Suprapubic skin (tissue), 4 donors: ENCODE results near the gene FYN. TPM values are rescaled to one million over a fixed set of nuclear protein-coding genes. Genes with fewer than 3 reads are reported as not detected.

Experiments
- DNase-seq, 2 donors: peaks; one replicate each; pipeline ENCODE4 v3.0.0-alpha.2; 2019; ENCODE audit warnings: low spot score in 2 of 2
- H3K27ac ChIP-seq: fragments of 200-600 bp; sonication (generic); one replicate; pipeline ENCODE4 v1.5.1; 2019
- H3K27me3 ChIP-seq: fragments of 200-600 bp; sonication (generic); one replicate; pipeline ENCODE4 v1.5.1; 2019
- H3K36me3 ChIP-seq: fragments of 200-600 bp; sonication (generic); one replicate; pipeline ENCODE4 v1.5.1; 2019
- H3K4me1 ChIP-seq: fragments of 200-600 bp; sonication (generic); one replicate; pipeline ENCODE4 v1.5.1; 2019
- H3K4me3 ChIP-seq: fragments of 200-600 bp; sonication (generic); one replicate; pipeline ENCODE4 v1.5.1; 2019; ENCODE audit warnings: mild to moderate bottlenecking
- H3K9me3 ChIP-seq: fragments of 200-600 bp; sonication (generic); one replicate; pipeline ENCODE4 v1.5.1; 2019
- CTCF ChIP-seq, 2 donors: fragments of 200-600 bp in 1 of 2; fragments of 450-650 bp in 1 of 2; sonication (generic) in 1 of 2; IDR thresholded peaks; one replicate each; pipeline ENCODE4 v1.5.1; 2016 to 2019; ENCODE audit warnings: antibody characterized with exemption in 2 of 2, mild to moderate bottlenecking in 1 of 2, moderate library complexity in 1 of 2
- EP300 ChIP-seq: sonication (generic); formaldehyde crosslinking; IDR thresholded peaks from one replicate; pipeline ENCODE4 v1.6.1; 2017; ENCODE audit warnings: antibody characterized with exemption
- POLR2A ChIP-seq, 2 donors: fragments of 450-650 bp; IDR thresholded peaks; one replicate each; pipeline ENCODE4 v1.6.1; 2017; ENCODE audit warnings: antibody characterized with exemption in 2 of 2, mild to moderate bottlenecking in 2 of 2, moderate library complexity in 2 of 2
- POLR2AphosphoS5 ChIP-seq, 3 donors: sonication (generic); formaldehyde crosslinking; IDR thresholded peaks; one replicate each; pipeline ENCODE4 v1.6.1; 2017; ENCODE audit warnings: antibody characterized with exemption in 3 of 3
- WGBS: methylation state at CpG from one replicate; pipeline ENCODE4 v1.1.5; 2018; 5-methylcytosine and 5-hydroxymethylcytosine counted together
- total RNA-seq, 4 donors: library from RNA; depleted of rRNA; stranded (reverse); fragments of >200 nt; gene quantifications; one replicate each; pipeline ENCODE4 v1.1.0, GENCODE V29; 2016

FYN gene
- total RNA-seq, 4 donors from 2014 or later, result 36.6 to 89.6 (median 67.3) TPM

- DNase-seq, result no peak
- no peaks in the 10 kb centered on the region for H3K4me1 ChIP-seq
- no peaks in the 10 kb centered on the region for H3K27me3 ChIP-seq
- no peak for TF ChIP-seq POLR2AphosphoS5 (IDR thresholded peaks at IDR 0.05)
- TF ChIP-seq EP300, result no peak
- no peak for TF ChIP-seq CTCF (IDR thresholded peaks at IDR 0.05)
- TF ChIP-seq POLR2A (IDR thresholded peaks at IDR 0.05), result no peak
- no peak overlapping the region for H3K4me3 ChIP-seq
- H3K36me3 ChIP-seq, result no peaks in the 10 kb centered on the region
- no peak overlapping the region for H3K27ac ChIP-seq
- no peaks in the 10 kb centered on the region for H3K9me3 ChIP-seq
- 94% methylated on average over 5 of the region's 5 CpGs for WGBS
These were observed 27.5 kb upstream of the FYN start for GRCh38 chr6:111900735-111901134.

DNA sequence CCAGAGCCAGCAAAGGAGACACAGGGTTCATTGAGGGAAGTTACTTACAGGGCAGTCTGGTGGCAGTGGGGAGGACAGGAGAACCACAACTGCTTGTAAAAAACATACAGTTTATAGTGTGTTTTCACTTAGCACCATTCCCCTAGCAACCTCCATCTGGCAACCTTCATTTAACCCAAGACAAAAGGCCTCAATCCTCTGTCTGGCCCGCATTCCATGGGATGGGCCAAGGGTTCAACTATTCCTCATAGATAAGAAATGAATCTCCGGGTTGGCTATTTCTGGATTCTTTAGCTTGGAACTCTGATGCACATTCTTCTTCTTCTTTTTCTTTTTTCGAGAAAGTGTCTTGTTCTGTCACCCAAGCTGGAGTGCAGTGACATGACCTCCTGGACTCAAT lies 26.3 kb upstream of the FYN start:
- Histone ChIP-seq H3K9me3 (no peaks in the 10 kb centered on the region), H3K4me1 (no peaks in the 10 kb centered on the region), H3K4me3 (no peak overlapping the region), H3K27me3 (no peaks in the 10 kb centered on the region), H3K27ac (no peak overlapping the region), H3K36me3 (no peaks in the 10 kb centered on the region)
- DNase-seq, result no peak
- TF ChIP-seq EP300, result no peak
- TF ChIP-seq CTCF (IDR thresholded peaks at IDR 0.05), result no peak
- TF ChIP-seq POLR2A (IDR thresholded peaks at IDR 0.05), result no peak
- no peak for TF ChIP-seq POLR2AphosphoS5 (IDR thresholded peaks at IDR 0.05)
- 84% methylated on average over 3 of the region's 3 CpGs for WGBS

- Histone ChIP-seq H3K9me3 (no peaks in the 10 kb centered on the region), H3K4me1 (no peaks in the 10 kb centered on the region), H3K4me3 (no peak overlapping the region), H3K27ac (no peak overlapping the region), H3K27me3 (no peaks in the 10 kb centered on the region), H3K36me3 (no peaks in the 10 kb centered on the region)
- no peak for DNase-seq
- no peak for TF ChIP-seq EP300
- TF ChIP-seq POLR2AphosphoS5 (IDR thresholded peaks at IDR 0.05), result no peak
- TF ChIP-seq CTCF (IDR thresholded peaks at IDR 0.05), result no peak
- 79% methylated on average over 4 of the region's 4 CpGs for WGBS
These were observed 25.2 kb upstream of the FYN start for GRCh38 chr6:111898452-111898851.

- DNase-seq, result no peak
- no peaks in the 10 kb centered on the region for H3K36me3 ChIP-seq
- no peak for TF ChIP-seq CTCF (IDR thresholded peaks at IDR 0.05)
- TF ChIP-seq POLR2A (IDR thresholded peaks at IDR 0.05), result no peak
- TF ChIP-seq POLR2AphosphoS5 (IDR thresholded peaks at IDR 0.05), result no peak
- TF ChIP-seq EP300, result no peak
- WGBS, result 95% methylated on average over 1 of the region's 1 CpG
- H3K9me3 ChIP-seq, result no peaks in the 10 kb centered on the region
- H3K4me1 ChIP-seq, result no peaks in the 10 kb centered on the region
- no peak overlapping the region for H3K27ac ChIP-seq
- H3K4me3 ChIP-seq, result no peak overlapping the region
- no peaks in the 10 kb centered on the region for H3K27me3 ChIP-seq
These were observed 21.7 kb upstream of the FYN start for GRCh38 chr6:111894951-111895350.

GRCh38 chr6:111894272-111894671 lies 21.0 kb upstream of the FYN start:
- no peak for DNase-seq
- Histone ChIP-seq H3K27ac (no peak overlapping the region), H3K9me3 (no peaks in the 10 kb centered on the region), H3K4me3 (no peak overlapping the region), H3K36me3 (no peaks in the 10 kb centered on the region), H3K4me1 (no peaks in the 10 kb centered on the region), H3K27me3 (no peaks in the 10 kb centered on the region)
- WGBS, result 88% methylated on average over 2 of the region's 2 CpGs
- no peak for TF ChIP-seq CTCF (IDR thresholded peaks at IDR 0.05)
- no peak for TF ChIP-seq POLR2AphosphoS5 (IDR thresholded peaks at IDR 0.05)
- no peak for TF ChIP-seq EP300
- TF ChIP-seq POLR2A (IDR thresholded peaks at IDR 0.05), result no peak
